Tibial nerve (tissue), 4 donors: ENCODE measurements around the gene CYP4F3.

Source experiments
- CTCF ChIP-seq, 5 experiments: fragments of 200-600 bp in 3 of 5; fragments of 450-650 bp in 2 of 5; sonication (generic) in 3 of 5; IDR thresholded peaks; one replicate each; pipeline ENCODE4 v1.5.1; 2016 to 2019; ENCODE audit warnings: antibody characterized with exemption in 5 of 5, mild to moderate bottlenecking in 3 of 5, moderate library complexity in 2 of 5
- EP300 ChIP-seq, 2 donors: sonication (generic); formaldehyde crosslinking; IDR thresholded peaks; one replicate each; pipeline ENCODE4 v1.6.1; 2017; ENCODE audit warnings: antibody characterized with exemption in 2 of 2, mild to moderate bottlenecking in 1 of 2
- POLR2A ChIP-seq, 2 donors: fragments of 450-650 bp; IDR thresholded peaks; one replicate each; pipeline ENCODE4 v1.6.1; 2017; ENCODE audit warnings: antibody characterized with exemption in 2 of 2, mild to moderate bottlenecking in 2 of 2, moderate library complexity in 2 of 2

- TF ChIP-seq CTCF (IDR thresholded peaks at IDR 0.05) (no peak), POLR2A (IDR thresholded peaks at IDR 0.05) (no peak), EP300 (IDR thresholded peaks at IDR 0.05) (no peak)
These were observed 38.4 kb downstream of the CYP4F3 start for GRCh38 chr19:15679089-15679488.
